OCI-LY1 (cell line): ENCODE data around the gene MOK.

ENCODE experiments used
- CTCF ChIP-seq: fragments of 200-600 bp; sonication (generic), shearing (Covaris generic); IDR thresholded peaks from 2 replicates; pipeline ENCODE4 v1.5.1; 2017; ENCODE audit warnings: mild to moderate bottlenecking, antibody characterized with exemption, low read length, moderate library complexity, mixed read lengths
- EZH2 ChIP-seq: fragments of 200-600 bp; sonication (generic), shearing (Covaris generic); IDR thresholded peaks from 2 replicates; pipeline ENCODE4 v1.8.0; 2017; ENCODE audit warnings: borderline replicate concordance, mixed run types, mild to moderate bottlenecking, antibody characterized with exemption, low read length, moderate library complexity, mixed read lengths

- TF ChIP-seq CTCF (no peak), EZH2 (no peak)
Observed at GRCh38 chr14:102202944-102203343, 102.0 kb downstream of the MOK start.
